Sigmoid colon (tissue), 4 donors: Measurements from ENCODE around the gene ATP1A2.

Experiments
- CTCF ChIP-seq, 4 experiments: fragments of 450-650 bp in 3 of 4; fragments of 200-600 bp in 1 of 4; IDR thresholded peaks; one replicate each; pipeline ENCODE4 v1.5.1; 2016 to 2019; ENCODE audit warnings: antibody characterized with exemption in 4 of 4, mild to moderate bottlenecking in 3 of 4, moderate library complexity in 2 of 4
- EP300 ChIP-seq, 4 donors: sonication (generic); formaldehyde crosslinking; IDR thresholded peaks; one replicate each; pipeline ENCODE4 v1.6.1; 2017; ENCODE audit warnings: antibody characterized with exemption in 4 of 4
- POLR2A ChIP-seq, 2 donors: fragments of 450-650 bp; IDR thresholded peaks; one replicate each; pipeline ENCODE4 v1.6.1; 2016; ENCODE audit warnings: antibody characterized with exemption in 2 of 2, mild to moderate bottlenecking in 2 of 2, moderate library complexity in 2 of 2

- TF ChIP-seq CTCF (IDR thresholded peaks at IDR 0.05) (no peak), POLR2A (IDR thresholded peaks at IDR 0.05) (no peak), EP300 (IDR thresholded peaks at IDR 0.05) (no peak)
Observed at GRCh38 chr1:160091666-160092223, 23.8 kb upstream of the ATP1A2 start.
